Liver (tissue), 3 donors: ENCODE data around the gene VPS35L.

Experiments
- RXRA ChIP-seq, 2 donors: IDR thresholded peaks; 2 replicates each; pipeline ENCODE4 v1.6.1; 2017 to 2018; ENCODE audit warnings: antibody characterized with exemption in 2 of 2, mild to moderate bottlenecking in 1 of 2
- TF ChIP-seq, protein P1 (sequence below): fragments of 150-350 bp; IDR thresholded peaks from 2 replicates; pipeline ENCODE4 v1.5.1; 2017; ENCODE audit warnings: improper control_type of control experiment, low read depth, low read length; ENCODE audit not compliant: missing input control
- donor health status: healthy.
- donor health status: healthy.

DNA sequence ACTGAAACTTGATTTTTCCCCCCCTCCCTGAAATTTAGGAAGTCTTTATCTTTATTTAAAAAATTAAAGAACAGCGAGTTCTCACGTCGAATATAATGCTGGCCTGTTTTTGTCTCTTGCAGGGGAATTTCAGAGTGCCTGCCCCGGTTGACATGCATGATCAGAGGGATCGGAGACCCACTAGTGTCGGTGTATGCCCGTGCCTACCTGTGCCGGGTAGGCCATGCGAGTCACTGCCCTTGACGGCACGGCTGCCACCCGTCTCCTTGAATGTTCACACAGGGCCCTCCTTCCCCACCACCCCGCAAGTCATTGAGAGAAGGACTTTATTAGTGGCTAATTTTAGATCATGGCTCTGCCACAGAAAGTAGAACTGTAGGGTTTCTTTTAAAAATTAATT lies 54.7 kb downstream of the VPS35L start:
- TF ChIP-seq, protein P1, sequence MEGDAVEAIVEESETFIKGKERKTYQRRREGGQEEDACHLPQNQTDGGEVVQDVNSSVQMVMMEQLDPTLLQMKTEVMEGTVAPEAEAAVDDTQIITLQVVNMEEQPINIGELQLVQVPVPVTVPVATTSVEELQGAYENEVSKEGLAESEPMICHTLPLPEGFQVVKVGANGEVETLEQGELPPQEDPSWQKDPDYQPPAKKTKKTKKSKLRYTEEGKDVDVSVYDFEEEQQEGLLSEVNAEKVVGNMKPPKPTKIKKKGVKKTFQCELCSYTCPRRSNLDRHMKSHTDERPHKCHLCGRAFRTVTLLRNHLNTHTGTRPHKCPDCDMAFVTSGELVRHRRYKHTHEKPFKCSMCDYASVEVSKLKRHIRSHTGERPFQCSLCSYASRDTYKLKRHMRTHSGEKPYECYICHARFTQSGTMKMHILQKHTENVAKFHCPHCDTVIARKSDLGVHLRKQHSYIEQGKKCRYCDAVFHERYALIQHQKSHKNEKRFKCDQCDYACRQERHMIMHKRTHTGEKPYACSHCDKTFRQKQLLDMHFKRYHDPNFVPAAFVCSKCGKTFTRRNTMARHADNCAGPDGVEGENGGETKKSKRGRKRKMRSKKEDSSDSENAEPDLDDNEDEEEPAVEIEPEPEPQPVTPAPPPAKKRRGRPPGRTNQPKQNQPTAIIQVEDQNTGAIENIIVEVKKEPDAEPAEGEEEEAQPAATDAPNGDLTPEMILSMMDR = no peak
- no peak for TF ChIP-seq RXRA (IDR thresholded peaks at IDR 0.05)
